Type B pancreatic cell (in vitro differentiated cells): Measurements from ENCODE around the gene SF3B1. TPM values are rescaled to one million over a fixed set of nuclear protein-coding genes. Genes with fewer than 3 reads are reported as not detected.

ENCODE experiments used
- DNase-seq: peaks from one replicate; pipeline ENCODE4 v3.0.0; 2021; ENCODE audit warnings: mixed read lengths; ENCODE audit not compliant: unreplicated experiment; ENCODE audit errors: extremely low spot score
- H3K27ac Mint-ChIP-seq: 2 replicates; pipeline ENCODE4 v1.8.0; 2021; ENCODE audit warnings: mild to moderate bottlenecking, mixed read lengths
- H3K27me3 Mint-ChIP-seq: 2 replicates; pipeline ENCODE4 v1.8.0; 2021; ENCODE audit warnings: mixed read lengths
- H3K36me3 Mint-ChIP-seq: 2 replicates; pipeline ENCODE4 v1.8.0; 2021; ENCODE audit warnings: mixed read lengths
- H3K4me1 Mint-ChIP-seq: one replicate; pipeline ENCODE4 v1.8.0; 2021; ENCODE audit warnings: mixed read lengths; ENCODE audit not compliant: unreplicated experiment
- H3K4me3 Mint-ChIP-seq: 2 replicates; pipeline ENCODE4 v1.8.0; 2021; ENCODE audit warnings: mild to moderate bottlenecking, mixed read lengths
- H3K9me3 Mint-ChIP-seq: 2 replicates; pipeline ENCODE4 v1.8.0; 2021; ENCODE audit warnings: mixed read lengths
- total RNA-seq: library from RNA; stranded (reverse); gene quantifications from 2 replicates; pipeline ENCODE4 v1.2.1, GENCODE V29; 2021; ENCODE audit warnings: low replicate concordance
- TF ChIP-seq, protein P1 (sequence below): fragments of 200-600 bp; sonication (generic); conservative IDR thresholded peaks from 2 replicates; pipeline ENCODE4 v1.5.0; 2021; ENCODE audit warnings: antibody characterized with exemption, mild to moderate bottlenecking

The SF3B1 gene
- total RNA-seq, 1 donor from 2014 or later = 296 TPM

GRCh38 chr2:197356136-197356535 lies 78.7 kb downstream of the SF3B1 start:
- no peaks in the 10 kb centered on the region for H3K36me3 Mint-ChIP-seq
- peaks cover 4% of the 10 kb centered on the region for H3K27me3 Mint-ChIP-seq
- H3K4me3 Mint-ChIP-seq = no peak overlapping the region
- H3K9me3 Mint-ChIP-seq = no peaks in the 10 kb centered on the region
- H3K27ac Mint-ChIP-seq = no peak overlapping the region
- TF ChIP-seq, protein P1, sequence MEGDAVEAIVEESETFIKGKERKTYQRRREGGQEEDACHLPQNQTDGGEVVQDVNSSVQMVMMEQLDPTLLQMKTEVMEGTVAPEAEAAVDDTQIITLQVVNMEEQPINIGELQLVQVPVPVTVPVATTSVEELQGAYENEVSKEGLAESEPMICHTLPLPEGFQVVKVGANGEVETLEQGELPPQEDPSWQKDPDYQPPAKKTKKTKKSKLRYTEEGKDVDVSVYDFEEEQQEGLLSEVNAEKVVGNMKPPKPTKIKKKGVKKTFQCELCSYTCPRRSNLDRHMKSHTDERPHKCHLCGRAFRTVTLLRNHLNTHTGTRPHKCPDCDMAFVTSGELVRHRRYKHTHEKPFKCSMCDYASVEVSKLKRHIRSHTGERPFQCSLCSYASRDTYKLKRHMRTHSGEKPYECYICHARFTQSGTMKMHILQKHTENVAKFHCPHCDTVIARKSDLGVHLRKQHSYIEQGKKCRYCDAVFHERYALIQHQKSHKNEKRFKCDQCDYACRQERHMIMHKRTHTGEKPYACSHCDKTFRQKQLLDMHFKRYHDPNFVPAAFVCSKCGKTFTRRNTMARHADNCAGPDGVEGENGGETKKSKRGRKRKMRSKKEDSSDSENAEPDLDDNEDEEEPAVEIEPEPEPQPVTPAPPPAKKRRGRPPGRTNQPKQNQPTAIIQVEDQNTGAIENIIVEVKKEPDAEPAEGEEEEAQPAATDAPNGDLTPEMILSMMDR = peak; percentile 70
- peaks cover 18% of the 10 kb centered on the region for H3K4me1 Mint-ChIP-seq
- DNase-seq = no peak

- peaks cover 4% of the 10 kb centered on the region for H3K27me3 Mint-ChIP-seq
Measured at GRCh38 chr2:197354169-197354558, 80.7 kb downstream of the SF3B1 start.

DNA sequence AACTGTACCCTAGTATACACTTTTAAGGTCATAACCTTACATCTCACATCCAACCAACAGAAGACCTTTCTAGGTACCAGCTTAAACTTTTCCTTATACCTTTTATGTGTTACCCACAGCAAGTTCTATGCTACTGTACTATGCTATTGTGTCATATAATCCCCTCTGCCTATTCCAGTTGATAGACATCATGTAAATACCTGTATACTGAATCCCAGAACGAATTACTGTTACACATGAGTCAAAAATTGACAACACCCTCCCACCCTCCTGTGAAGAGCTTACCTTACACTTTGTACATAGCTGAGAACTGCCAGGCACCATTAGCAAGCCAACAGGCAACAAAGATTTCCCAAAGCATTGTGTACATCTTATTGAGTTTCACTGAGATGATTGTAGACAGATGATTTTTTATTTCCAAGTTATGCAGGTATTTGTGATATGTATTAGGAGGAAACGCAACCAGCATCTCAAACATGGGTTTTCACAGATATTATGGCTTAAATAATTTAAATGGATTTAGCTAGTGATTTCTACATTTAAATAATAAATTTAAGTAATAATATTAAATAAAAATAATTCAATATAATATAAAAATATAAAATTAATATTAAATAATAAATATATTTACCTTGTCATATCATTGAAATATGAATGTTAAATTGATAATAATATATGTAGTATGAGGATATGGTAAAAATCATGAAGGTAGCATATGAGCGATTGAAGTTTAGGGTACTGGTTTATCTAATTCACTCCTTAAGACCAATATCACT lies 81.2 kb downstream of the SF3B1 start:
- Mint-ChIP-seq H3K4me1 (peaks cover 16% of the 10 kb centered on the region), H3K27me3 (peaks cover 4% of the 10 kb centered on the region), H3K4me3 (no peak overlapping the region)

More at GRCh38 chr2:197354169-197354558, 80.7 kb downstream of the SF3B1 start:
- Mint-ChIP-seq H3K9me3 (no peaks in the 10 kb centered on the region), H3K4me1 (peaks cover 18% of the 10 kb centered on the region), H3K4me3 (no peak overlapping the region), H3K36me3 (no peaks in the 10 kb centered on the region), H3K27ac (no peak overlapping the region)
- DNase-seq = no peak
- TF ChIP-seq, protein P1 = no peak

GRCh38 chr2:197349699-197350098 lies 85.1 kb downstream of the SF3B1 start:
- Mint-ChIP-seq H3K4me1 (no peaks in the 10 kb centered on the region), H3K27me3 (no peaks in the 10 kb centered on the region), H3K4me3 (no peak overlapping the region), H3K36me3 (no peaks in the 10 kb centered on the region), H3K27ac (no peak overlapping the region), H3K9me3 (no peaks in the 10 kb centered on the region)
- TF ChIP-seq, protein P1 = no peak
- no peak for DNase-seq

More for the DNA sequence above, 81.2 kb downstream of the SF3B1 start:
- TF ChIP-seq, protein P1 = no peak
- H3K9me3 Mint-ChIP-seq = no peaks in the 10 kb centered on the region
- H3K27ac Mint-ChIP-seq = no peak overlapping the region
- no peak for DNase-seq
- no peaks in the 10 kb centered on the region for H3K36me3 Mint-ChIP-seq

- Mint-ChIP-seq H3K27ac (no peak overlapping the region), H3K27me3 (no peaks in the 10 kb centered on the region), H3K4me3 (no peak overlapping the region), H3K9me3 (no peaks in the 10 kb centered on the region), H3K36me3 (no peaks in the 10 kb centered on the region), H3K4me1 (no peaks in the 10 kb centered on the region)
- TF ChIP-seq, protein P1 = no peak
- no peak for DNase-seq
Measured at GRCh38 chr2:197348721-197349360, 86.0 kb downstream of the SF3B1 start.
